ENCODE measurements around the gene SMCP.

The SMCP gene

GRCh38 chr1:152878042-152878441 lies at the start of gene SMCP:
Gene SMCP, plus strand, starts transcription at chr1:152878322. Its CDS starts 6,101 bp downstream, at chr1:152884423.
- peak; percentile 25 for DNase-seq

- DNase-seq, result no peak
These were observed 41.3 kb upstream of the SMCP start for GRCh38 chr1:152836870-152837269.

- DNase-seq, result no peak
These were observed 35.6 kb upstream of the SMCP start, which contains the start of gene LCE6A for GRCh38 chr1:152842556-152842955. Gene LCE6A, plus strand, starts transcription at chr1:152842856. Its CDS starts 665 bp downstream, at chr1:152843521.

GRCh38 chr1:152855661-152856060 lies 22.5 kb upstream of the SMCP start:
- DNase-seq, result no peak

DNA sequence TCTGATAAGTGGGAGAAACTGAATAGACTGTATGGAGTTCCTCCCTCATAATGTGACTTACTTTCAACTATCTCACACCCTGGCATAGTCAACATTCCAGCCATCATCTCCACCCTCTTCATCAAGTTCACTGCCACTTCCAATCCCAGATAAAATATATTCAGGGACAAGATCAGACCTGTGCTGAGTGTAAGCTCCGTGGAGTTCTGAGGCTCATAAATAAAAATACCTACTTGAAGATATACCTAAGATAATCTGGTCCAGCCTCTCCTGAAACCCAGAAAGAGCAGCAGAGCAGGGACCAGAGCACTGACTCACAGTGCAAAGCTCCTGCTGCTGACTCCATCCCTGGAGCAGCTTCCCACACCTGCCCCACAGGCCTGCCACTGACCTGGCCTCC lies 20.1 kb upstream of the SMCP start:
- no peak for DNase-seq

- DNase-seq, result no peak
These were observed 18.4 kb upstream of the SMCP start, which contains the start of gene LCE7A for GRCh38 chr1:152859696-152860095. Gene LCE7A, plus strand, starts transcription at chr1:152859996. Its CDS starts 702 bp downstream, at chr1:152860698.

GRCh38 chr1:152860129-152860528 lies 18.0 kb upstream of the SMCP start:
- no peak for DNase-seq

GRCh38 chr1:152861374-152861773 lies 16.7 kb upstream of the SMCP start:
- no peak for DNase-seq

GRCh38 chr1:152864443-152864842 lies 13.7 kb upstream of the SMCP start:
- no peak for DNase-seq

- DNase-seq, result no peak
These were observed 11.8 kb upstream of the SMCP start for GRCh38 chr1:152866321-152866720.

DNA sequence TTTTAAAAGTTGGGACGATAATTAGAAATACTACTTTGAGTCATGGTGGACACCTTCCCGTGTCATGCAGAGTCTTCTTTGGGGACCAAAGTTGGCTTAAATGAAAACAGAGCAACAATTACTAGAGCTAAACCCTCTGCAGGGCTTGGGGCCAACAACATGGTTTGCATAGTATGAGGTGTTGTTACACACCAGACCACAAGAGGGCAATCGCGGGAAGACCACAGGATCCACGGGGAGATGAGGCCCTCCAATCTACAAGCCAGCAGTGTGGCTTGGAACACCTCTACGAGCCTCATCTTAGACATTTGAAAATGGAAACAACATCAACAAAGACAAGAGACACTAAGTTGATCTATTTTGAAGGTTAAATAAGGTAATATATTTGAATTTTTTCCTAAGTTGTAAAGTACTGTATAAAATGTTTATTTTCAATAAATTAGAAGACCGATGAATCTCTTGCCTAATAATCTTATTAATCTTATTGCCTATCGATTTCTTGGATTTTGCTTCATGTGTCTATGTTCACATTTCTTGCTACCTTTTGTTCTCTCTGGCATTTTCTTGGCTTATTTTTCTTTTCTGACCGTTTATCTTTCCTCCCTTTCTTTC lies 8.2 kb upstream of the SMCP start:
- DNase-seq, result peak; percentile 65

DNA sequence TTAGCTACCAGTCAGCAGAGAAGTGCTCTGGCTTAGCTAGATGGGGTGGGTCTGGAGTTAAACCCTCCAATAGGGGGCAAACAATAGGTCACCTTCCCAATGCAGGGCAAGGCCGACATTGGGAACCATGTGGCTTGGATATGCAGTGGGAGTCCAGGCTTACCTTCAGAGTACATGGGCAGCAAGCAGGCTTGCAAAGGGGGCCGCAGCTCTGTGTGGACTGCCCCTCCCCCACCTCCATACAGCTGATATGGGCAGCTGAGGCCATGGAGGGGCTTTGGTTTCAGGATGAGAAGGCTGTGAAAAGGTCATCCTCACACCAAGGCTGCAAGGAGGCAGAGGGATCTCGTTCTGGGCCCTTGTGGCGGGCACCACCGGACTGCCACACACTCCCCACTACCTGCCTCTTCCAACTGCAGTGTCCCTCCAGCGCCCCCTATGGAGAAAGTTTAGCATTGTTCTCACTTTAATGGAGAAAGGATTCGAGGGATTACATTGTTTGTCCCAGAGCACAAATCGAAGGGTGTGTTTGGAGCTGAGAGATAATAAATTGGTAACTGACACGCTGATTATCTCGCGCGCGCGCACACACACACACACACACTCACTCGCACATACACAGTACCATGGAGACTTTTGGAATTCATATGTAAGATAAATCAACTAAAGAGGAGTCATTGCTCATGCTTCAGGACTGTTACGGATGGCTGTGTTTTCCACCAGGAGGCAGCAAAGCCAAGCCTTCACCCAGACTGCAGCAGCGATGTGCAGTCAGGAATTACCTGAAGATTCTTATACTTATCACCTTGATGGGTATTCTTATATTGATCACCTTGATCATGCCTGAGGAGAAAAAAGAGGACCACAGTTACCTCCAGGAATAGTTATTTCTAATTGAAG lies 7.0 kb upstream of the SMCP start:
- peak; percentile 22 for DNase-seq

- no peak for DNase-seq
These were observed 6.4 kb upstream of the SMCP start for GRCh38 chr1:152871731-152872126.

DNA sequence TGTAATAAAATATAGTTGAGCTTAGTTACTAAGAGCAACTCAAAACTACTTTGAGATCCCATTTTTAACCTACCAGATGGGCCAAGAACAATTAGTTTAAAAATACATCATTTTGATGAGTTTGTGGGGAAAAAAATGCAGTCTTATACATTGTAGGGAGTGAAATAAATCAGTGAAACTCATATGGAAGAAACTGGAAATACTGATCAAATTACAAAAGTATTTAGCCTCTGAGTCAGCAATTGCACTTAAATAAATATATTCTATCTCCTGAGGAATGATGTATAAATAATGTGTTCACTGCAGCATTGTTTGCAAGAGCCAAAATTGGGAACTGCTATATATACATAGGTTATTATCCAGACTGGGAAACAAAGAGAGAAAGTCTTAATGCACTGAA lies 4.6 kb upstream of the SMCP start:
- DNase-seq, result no peak

DNA sequence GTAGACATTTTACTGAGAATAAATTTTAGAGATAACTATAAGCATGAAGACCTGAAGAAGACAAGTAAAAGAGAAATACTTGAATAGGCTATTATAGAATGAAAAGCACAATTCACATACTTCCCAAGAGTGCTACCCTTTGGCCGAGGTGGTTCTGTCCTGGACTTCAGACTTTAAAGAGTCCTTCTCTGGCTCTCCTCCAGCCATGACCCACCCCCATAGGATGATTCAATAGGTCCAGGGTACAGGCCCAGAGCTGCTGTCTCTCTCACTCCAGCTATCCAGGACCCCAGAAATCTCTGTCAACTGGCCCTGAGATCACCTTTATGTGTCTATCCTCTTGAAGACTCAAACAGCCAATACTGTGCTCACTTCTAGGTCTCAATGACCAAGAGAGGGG lies 1.3 kb upstream of the SMCP start:
- no peak for DNase-seq

DNA sequence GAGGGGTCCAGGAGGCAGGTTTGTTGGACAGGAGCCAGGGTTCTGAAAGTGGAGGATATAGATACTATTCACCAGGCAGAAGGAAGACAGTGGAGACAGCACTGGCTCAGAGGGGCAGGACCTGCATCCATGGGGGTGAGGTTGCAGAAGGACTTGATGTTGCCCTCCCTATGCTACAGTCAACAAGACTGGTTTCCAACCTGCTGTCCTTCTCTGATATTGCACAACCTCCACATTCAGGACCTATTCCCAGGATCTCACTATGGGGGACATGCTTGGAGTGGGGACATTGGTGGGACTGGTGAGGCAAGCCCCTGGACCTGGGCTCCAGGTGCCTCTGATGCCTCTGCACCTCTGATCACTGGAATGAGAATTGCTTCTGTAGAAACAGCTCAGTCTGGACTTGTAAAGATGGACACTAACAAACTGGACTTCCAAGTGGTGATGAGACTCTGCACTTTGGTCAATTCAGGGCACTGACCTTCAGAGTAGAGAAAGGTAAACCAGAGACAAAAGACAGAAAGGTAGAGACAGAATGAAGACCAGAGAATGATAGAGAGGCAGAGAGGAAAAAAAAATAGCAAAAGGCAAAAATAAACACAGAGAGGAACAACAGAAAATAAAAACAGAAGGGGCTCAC lies 1.6 kb downstream of the SMCP start:
- no peak for DNase-seq

DNA sequence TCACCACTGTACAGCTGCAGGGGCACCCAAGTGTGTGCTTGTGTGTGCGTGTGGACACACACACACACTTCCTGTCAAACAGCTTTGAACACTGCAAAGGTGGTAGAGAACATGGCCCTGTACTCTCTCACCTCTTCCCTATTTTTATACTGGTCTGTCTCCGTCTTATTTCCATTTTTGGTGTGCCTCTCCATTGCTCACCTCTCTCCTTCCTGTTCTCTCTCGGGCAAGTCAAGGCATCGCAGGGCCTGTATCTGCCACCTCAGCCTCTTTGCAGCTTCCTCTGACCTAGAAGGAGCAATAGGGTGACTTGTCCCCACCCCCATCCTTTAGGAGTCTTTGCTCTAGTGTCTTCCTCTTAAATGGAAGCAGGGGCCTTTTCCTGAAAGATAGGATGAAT lies 2.2 kb downstream of the SMCP start:
- DNase-seq, result no peak

- DNase-seq, result no peak
These were observed 2.8 kb downstream of the SMCP start for GRCh38 chr1:152880907-152881306.

DNA sequence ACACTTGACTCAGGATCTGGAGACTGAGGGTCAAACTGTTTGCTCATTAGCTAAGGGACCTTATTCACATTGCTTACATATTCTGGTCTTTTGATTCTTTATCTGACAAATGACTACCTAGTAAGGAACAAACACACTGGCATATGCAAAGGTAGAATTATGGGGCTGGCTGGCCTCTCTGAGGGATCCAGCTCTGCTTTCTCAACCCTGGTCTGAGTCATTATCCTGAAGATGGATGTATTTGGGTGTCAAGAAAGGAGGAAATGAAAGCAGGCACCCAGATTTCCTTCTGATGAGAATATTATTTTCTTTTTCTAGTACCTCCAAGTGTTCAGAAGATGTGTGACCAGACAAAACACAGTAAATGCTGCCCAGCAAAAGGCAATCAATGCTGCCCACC lies 6.0 kb downstream of the SMCP start:
- DNase-seq, result no peak

- no peak for DNase-seq
These were observed 6.4 kb downstream of the SMCP start for GRCh38 chr1:152884506-152884905.

GRCh38 chr1:152884966-152885624 lies 7.0 kb downstream of the SMCP start:
- no peak for DNase-seq

GRCh38 chr1:152886085-152886484 lies 8.0 kb downstream of the SMCP start:
- DNase-seq, result no peak

- no peak for DNase-seq
These were observed 8.8 kb downstream of the SMCP start for GRCh38 chr1:152886758-152887409.
